NOMO-1 (cell line): ENCODE data around the gene ARRB2.
"Not testable (repeated sequence)": the region's sequence is repeated elsewhere in the genome, so short reads cannot be mapped to it uniquely, and the experiment has no call there.

ENCODE experiments used
- DNase-seq, 2 experiments: peaks; one replicate each; lab custom pipeline; 2025; ENCODE audit not compliant: unreplicated experiment in 2 of 2; lab: John Stamatoyannopoulos, UW

The ARRB2 gene

DNA sequence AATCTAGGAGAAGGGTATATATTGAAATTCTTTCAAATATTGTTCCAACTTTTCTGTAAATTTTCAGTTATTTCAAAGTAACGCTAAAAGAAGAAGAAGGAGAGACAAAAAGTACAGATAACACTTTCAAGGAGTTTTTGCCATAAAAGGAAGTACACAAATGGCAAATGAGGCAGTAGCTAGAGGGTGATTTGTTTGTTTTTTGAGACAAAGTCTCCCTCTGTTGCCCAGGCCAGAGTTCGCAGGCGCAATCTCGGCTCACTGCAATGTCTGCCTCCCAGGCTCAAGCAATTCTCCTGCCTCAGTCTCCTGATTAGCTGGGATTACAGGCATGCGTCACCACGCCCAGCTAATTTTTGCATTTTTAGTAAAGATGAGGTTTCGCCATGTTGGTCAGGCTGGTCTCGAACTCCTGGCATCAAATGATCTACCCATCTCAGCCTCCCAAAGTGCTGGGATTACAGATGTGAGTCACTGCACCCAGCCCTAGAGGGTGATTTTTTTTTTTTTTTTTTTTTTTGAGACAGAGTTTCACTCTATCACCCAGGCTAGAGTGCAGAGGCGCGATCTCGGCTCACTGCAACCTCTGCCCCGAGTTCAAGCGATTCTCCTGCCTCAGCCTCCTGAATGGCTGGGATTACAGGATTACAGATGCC is 10.9 kb upstream of the ARRB2 start:
- not testable (repeated sequence) for DNase-seq

DNA sequence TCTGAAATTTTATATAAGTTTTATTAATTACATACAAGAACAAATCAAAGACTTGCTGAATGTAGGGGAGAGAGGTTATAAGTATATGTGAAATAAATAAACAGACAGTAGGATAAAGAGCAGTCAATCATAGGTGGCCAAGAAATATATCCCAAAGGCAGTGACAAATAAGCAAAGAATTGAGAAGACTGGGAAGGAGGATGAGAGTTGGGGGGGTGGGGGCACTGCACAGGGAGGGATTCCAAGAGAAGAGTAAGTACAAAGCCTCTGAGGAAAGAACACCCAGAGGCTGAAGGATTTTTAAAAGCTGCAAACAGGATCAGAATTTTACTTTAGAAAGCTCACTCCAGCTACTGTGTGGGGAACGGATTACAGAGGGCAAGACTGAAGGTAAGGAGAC is 9.3 kb upstream of the ARRB2 start:
- no peak for DNase-seq

DNA sequence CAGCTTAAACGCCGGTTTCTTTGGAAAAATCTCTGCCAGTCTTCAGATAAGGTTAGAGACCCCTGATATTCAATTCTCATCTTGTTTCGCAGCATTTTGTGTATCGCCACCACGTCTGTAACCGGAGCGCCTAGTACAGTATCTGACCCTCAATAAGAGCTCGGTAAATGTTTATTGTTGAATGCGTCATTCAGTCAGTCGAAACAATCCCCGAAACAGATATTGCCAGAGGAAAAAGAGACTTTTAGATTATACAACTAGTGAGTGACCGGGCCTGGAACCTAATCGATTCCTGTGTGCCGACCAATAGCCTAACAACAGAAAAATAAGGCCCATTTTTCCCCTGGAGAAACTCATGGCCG is 7.1 kb upstream of the ARRB2 start:
- DNase-seq, result no peak

DNA sequence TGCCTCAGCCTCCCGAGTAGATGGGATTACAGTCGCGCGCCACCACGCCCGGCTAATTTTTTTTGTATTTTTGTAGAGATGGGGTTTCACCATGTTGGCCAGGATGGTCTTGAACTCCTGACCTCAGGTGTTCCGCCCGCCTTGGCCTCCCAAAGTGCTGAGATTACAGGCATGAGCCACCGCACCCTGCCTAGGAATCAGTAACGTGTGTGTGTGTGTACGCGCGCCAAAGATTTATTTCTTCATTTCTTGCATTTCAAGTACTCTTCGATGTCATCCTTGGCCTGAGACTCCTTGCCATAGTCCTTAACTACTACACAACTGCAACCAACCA is 5.9 kb upstream of the ARRB2 start:
- not testable (repeated sequence) for DNase-seq

DNA sequence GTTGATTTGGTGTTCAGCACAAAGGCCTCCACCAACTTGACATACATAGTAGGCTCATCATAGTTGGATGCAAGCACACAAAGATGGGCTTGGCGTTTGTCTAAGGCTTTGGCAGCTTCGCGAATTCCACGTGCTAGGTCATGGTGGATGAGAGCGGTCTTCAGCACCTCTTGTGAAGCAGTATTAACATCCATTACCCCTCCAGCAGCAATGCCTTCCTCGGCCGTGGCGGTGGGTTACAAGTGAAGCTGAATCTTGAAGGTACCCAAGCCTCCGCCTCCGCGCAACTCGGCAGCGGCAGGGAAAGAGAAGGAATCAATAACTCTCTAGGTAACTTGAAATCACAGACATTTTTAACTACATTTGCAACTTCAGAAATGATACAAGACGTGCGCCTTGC is 5.4 kb upstream of the ARRB2 start:
- no peak for DNase-seq

DNA sequence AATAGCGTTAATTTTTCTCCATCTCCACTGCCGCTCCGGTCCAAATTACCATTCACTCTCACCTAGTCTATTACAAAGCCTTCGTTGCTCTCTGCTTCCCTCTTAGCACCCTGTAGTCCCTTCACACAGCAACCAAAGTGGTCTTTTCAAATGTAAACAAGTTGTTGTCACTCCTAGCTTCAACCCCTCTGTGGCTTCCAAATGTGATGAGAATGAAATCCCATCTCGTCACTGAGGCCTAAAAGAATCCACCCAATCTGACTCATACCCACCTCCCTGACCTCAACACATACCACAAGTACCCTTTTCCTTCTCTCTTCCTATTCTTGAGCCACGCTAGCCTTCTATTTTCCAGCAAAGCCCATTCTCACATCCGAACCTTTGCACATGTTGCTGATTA is 4.3 kb upstream of the ARRB2 start:
- DNase-seq, result no peak

DNA sequence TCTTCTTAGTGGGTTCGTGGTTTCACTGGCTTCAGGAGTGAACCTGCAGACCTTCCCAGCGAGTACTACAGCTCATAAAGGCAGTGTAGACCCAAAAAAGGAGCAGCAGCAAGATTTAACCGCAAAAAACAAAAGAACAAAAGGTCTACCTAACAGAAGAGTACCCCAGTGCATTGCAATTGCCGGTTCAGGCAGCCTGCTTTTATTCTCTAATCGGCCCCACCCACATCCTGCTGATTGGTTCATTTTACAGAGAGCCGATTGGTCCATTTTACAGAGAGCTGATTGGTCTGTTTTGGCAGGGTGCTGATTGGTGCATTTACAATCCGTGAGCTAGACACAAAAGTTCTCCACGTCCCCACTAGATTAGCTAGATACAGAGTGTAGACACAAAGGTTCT is 2.0 kb upstream of the ARRB2 start:
- DNase-seq, result no peak

DNA sequence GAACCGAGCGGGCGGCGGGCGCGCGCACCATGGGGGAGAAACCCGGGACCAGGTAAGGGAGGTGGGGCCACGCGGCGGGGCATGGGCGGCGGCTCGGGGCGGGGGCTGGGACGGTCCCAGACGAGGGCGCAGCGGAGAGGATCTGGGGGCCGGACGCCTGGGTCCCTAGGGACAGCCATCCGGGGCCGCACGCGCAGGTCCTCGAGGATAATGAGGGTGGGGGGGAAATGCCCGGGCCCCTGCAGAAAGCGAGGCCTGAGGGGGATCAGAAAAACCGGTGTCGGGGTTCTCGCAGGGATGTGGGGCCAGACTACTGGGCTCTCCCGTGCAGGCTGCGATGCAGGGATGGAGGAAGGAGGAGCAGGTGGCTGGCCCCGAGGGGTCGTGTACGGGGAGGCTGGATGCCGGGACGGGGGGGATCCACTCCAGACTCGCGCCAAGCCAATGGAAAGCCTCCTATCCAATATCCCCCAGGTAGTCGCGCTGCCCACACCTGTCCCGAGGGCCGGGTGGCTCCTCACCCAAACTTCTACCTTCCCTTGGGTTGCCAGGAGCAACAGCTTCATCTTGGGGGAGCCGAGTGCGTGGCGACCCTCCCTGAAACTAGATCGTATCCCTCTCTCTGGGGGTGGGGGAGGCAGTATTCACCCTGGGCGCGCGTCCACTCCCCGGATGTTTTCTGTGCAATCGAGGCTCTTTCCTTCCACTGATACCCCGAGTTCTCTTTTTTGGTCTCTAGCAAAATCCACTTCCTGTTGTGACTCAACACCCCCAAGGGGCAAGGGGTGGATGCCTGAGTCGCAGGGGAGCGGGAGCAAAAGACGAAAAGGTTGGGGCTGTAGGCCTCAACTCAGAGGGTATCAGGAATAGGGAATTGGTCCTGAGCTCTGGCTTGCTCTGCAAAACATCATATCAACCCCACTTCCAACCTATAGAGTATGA is 532 bp downstream of the ARRB2 start:
- DNase-seq, result peak; percentile 61 to 77

- peak; percentile 64 to 81 for DNase-seq
Measured at GRCh38 chr17:4711661-4712181, 1.3 kb downstream of the ARRB2 start.

- peak; percentile 31 to 44 for DNase-seq
Measured at GRCh38 chr17:4712526-4712925, 2.1 kb downstream of the ARRB2 start.

DNA sequence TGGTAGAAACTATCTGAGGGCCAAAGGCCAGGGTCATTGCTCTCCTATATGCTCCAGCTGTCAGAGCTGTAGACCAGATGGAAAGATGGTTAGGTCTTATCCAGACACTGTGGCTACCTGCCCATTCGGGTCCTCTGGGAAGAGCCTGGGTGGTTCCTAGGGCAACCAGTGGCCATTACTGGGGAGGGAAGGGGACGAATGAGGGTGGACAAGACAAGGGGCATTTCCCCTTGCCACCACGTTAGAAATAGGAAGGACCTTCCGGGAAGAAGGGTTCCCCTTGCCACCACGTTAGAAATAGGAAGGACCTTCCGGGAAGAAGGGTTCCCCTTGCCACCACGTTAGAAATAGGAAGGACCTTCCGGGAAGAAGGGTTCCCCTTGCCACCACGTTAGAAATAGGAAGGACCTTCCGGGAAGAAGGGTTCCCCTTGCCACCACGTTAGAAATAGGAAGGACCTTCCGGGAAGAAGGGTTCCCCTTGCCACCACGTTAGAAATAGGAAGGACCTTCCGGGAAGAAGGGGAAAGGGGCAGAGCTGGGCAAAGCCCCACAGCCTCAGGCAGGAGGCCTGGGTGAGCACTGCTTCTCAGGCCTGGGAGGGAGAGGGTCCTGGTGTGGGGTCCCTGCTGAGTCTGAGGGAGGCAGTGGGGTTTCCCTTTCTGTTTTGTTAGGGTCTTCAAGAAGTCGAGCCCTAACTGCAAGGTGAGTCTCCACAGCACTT is 4.1 kb downstream of the ARRB2 start:
- not testable (repeated sequence) for DNase-seq

DNA sequence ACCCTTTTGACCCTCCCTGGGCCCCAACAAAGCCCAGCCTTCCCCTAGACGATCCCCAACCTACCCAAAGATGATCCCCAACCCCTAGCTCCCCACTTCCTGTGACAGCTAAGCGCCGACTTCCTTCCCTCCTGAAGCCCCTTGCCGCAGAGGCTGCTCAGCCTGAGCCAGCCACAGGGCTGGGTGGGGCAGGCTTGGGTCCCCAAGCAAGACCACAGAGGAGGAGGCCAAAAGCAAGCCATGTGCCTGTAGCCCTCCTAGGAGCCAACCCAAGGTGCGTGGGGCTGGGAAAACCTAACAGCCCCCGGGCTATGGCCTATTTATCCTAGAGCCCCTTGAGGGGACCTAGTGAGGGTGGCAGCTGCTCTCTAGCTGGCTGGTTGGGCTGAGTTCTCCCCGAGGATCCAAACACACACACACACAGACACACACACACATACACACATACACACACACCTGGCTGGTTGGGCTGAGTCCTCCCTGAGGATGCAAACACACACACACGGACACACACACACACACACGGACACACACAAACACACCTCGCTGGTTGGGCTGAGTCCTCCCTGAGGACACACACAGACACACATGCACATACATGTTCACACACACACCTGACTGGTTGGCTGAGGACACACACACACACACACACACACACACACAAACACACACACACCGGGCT is 4.8 kb downstream of the ARRB2 start:
- DNase-seq, result peak in 1 of 2 experiments; percentile 39

DNA sequence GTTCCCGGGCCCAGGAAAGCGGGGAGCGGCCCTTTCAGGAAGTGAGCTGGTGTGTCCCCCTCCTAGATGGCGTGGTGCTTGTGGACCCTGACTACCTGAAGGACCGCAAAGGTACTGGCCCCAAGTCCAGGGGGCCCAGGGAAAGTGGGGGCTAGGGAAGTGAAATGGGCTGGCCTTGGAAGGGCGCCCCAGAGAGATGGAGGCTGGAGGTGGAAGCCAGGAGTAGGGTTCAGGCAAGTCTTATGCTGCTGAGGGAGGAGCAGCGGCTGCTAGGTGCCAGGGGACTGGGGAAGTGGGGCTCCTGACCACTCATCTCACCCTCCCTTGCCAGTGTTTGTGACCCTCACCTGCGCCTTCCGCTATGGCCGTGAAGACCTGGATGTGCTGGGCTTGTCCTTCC is 5.6 kb downstream of the ARRB2 start:
- no peak for DNase-seq

DNA sequence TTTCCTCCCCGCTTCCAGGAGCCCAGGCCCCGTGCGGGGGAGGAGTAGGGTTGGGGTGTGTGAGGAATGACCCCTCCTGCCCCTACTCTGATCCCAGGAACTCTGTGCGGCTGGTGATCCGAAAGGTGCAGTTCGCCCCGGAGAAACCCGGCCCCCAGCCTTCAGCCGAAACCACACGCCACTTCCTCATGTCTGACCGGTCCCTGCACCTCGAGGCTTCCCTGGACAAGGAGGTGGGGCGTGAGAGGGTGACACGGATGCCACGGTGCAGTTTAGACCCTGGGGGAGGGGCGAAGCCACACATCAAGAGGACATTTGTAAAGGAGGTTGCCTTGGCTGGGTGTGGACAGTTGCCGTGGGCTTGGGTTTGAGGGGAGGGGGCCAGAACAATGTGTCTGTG is 7.4 kb downstream of the ARRB2 start:
- DNase-seq, result no peak

DNA sequence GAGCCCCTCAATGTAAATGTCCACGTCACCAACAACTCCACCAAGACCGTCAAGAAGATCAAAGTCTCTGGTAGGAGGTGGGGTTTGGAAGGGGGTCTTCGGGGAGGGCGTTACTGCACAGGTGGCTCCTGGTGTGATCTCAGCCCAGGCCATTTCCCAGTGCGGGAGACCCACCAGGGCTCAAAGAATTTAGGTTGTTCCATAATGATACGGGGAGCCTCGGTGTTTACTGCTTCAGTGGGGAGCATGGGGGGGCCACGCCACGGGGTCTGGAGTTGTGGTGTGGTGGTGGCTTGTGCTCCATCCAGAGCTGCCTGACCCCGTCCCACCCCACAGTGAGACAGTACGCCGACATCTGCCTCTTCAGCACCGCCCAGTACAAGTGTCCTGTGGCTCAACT is 7.8 kb downstream of the ARRB2 start:
- DNase-seq, result no peak

DNA sequence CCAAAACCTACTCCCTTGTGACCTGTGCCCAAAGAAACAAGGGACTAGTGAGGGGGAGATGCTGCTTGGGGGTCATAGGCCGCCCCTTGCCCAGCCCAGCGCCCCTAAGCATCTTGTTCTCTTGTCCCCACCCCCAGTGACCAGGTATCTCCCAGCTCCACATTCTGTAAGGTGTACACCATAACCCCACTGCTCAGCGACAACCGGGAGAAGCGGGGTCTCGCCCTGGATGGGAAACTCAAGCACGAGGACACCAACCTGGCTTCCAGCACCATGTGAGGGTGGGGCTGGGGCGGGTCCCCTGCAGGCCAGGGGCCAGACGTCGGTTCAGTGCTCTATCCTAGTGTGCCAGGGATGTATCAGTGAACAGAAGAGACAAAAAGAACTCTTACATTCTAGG is 8.7 kb downstream of the ARRB2 start:
- no peak for DNase-seq

DNA sequence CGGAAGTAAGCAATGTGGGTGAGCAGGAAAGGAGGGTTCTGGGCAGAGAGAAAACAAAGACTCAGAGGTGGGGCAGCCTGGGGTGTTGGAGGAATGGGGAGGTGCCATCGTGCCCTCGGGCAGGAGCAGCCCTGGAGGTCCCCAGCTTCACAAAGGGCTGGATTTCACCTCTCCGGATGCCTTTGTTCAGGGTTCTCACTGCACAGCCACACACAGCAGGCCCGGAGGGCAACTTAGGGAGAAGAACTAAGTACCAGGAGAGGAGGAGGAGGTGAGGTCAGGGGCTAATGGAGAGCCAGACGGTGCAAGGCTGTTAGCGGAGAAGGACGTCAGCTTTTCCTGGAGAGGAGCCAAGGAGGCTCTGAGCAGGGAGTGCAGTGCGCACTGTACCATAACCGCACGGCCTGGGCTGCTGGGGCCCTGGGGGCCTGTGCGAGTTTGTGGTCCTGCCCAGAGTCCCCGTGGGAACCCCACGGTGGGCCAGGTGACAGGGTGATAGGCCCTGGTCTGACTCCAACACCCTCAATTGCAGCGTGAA is 9.3 kb downstream of the ARRB2 start:
- no peak for DNase-seq

DNA sequence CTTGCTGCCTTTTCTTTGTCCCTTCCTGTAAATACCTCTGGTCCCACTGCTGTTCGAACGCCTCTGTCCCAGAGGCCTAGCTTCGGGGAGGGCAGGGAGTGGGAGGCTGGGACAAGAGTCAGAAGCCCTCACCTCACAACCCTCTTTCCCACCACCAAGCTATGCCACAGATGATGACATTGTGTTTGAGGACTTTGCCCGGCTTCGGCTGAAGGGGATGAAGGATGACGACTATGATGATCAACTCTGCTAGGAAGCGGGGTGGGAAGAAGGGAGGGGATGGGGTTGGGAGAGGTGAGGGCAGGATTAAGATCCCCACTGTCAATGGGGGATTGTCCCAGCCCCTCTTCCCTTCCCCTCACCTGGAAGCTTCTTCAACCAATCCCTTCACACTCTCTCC is 10.4 kb downstream of the ARRB2 start:
- no peak for DNase-seq

DNA sequence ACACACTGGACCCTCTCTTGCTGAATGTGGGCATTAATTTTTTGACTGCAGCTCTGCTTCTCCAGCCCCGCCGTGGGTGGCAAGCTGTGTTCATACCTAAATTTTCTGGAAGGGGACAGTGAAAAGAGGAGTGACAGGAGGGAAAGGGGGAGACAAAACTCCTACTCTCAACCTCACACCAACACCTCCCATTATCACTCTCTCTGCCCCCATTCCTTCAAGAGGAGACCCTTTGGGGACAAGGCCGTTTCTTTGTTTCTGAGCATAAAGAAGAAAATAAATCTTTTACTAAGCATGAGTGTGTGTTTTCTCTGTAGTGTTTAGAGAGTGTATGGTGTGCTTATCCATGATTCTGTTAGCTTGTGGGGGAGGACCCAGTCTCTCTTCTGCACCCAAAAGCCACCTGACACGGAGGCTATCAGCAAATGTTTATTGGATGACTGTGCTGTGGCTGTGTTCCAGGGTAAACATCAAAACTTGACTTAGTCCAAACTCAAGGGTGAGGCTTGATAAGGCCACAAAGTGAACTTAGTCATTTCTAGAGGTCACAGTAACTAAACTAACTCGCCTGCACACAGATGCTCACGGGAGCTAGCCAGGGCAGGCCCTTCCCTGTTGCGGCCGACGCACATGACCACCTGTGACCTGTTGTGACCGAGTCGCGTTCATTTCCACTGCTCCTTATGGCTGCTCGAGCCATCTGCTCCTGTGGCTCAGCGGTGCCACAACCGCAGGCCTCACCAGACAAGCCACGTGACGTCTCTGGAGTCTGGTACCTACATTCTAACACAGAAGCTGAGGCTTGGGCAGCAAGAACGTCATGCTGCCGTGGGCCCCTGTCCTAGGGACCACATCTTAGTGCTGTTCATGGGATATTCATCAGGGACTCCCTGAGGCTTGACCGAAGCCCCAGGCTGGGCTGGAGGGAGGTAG is 11.0 kb downstream of the ARRB2 start:
- DNase-seq, result no peak
